Right lobe of liver (tissue), 6 donors: Measurements from ENCODE around the gene NKAIN1. TPM values are rescaled to one million over a fixed set of nuclear protein-coding genes. Genes with fewer than 3 reads are reported as not detected.

ENCODE experiments used
- ATAC-seq, 4 donors: fragments of 200-7000 bp; cut with Tn5 transposase; one replicate each; pipeline ENCODE4 v1.9.1; 2020; ENCODE audit warnings: mild to moderate bottlenecking in 4 of 4, moderate library complexity in 4 of 4
- DNase-seq, 3 donors: peaks; one replicate each; pipeline ENCODE4 v3.0.0-alpha.2; 2020
- H3K27ac ChIP-seq, 3 donors: fragments of 200-600 bp; one replicate each; pipeline ENCODE4 v1.8.0; 2022
- H3K27me3 ChIP-seq, 2 donors: fragments of 200-600 bp; one replicate each; pipeline ENCODE4 v1.8.0; 2022
- H3K36me3 ChIP-seq, 4 donors: fragments of 200-600 bp; sonication (generic) in 1 of 4; one replicate each; pipeline versions ENCODE4 v1.5.1 to v1.8.0; 2017 to 2022; ENCODE audit warnings: control low read depth in 1 of 4
- H3K4me1 ChIP-seq, 4 donors: fragments of 200-600 bp; sonication (generic) in 1 of 4; one replicate each; pipeline versions ENCODE4 v1.5.1 to v1.8.0; 2017 to 2022; ENCODE audit warnings: control low read depth in 1 of 4
- H3K4me3 ChIP-seq, 3 donors: fragments of 200-600 bp; one replicate each; pipeline ENCODE4 v1.8.0; 2022
- H3K9me3 ChIP-seq, 4 donors: fragments of 200-600 bp; sonication (generic) in 1 of 4; one replicate each; pipeline versions ENCODE4 v1.5.1 to v1.8.0; 2017 to 2022; ENCODE audit warnings: control low read depth in 1 of 4
- CTCF ChIP-seq, 4 donors: fragments of 200-600 bp in 3 of 4; fragments of 450-650 bp in 1 of 4; IDR thresholded peaks; one replicate each; pipeline versions ENCODE4 v1.5.1 to v1.8.0; 2016 to 2022; ENCODE audit warnings: antibody characterized with exemption in 4 of 4, mild to moderate bottlenecking in 2 of 4
- POLR2A ChIP-seq: fragments of 450-650 bp; IDR thresholded peaks from one replicate; pipeline ENCODE4 v1.6.1; 2017; ENCODE audit warnings: antibody characterized with exemption, mild to moderate bottlenecking
- WGBS: methylation state at CpG from one replicate; pipeline ENCODE4 v1.1.6; 2018; ENCODE audit warnings: low coverage, low lambda C conversion rate; ENCODE audit not compliant: insufficient coverage; ENCODE audit errors: missing lambda C conversion rate; 5-methylcytosine and 5-hydroxymethylcytosine counted together
- intact Hi-C, 2 donors: fragments of 100-400 bp; cut with DNase I; formaldehyde crosslinking; loops; one replicate each; pipeline versions ENCODE4 v1.11.2 to v1.14.1; 2022
- total RNA-seq, 6 experiments: library from RNA; depleted of rRNA in 2 of 6; stranded (reverse); fragments of >200 nt in 2 of 6; fragmentation: NEBNext Ultra II Directional in 3 of 6; extraction: Animal tissue kit (Norgen Biotek cat#: 25700) in 3 of 6; gene quantifications; one replicate each; pipeline versions ENCODE4 v1.1.0 to v1.2.4, GENCODE V29; 2016 to 2023
- donor health status: DM: no; HTN: yes; CAD: no.
- donor health status: DM: no; HTN: no; CAD: no.
- donor health status: DM: no; HTN: no; CAD: no.
- donor health status: DM: no; HTN: yes; CAD: no.
- donor health status: DM: no; HTN: yes; CAD: no.

The NKAIN1 gene
- total RNA-seq, 6 experiments from 2014 or later: not detected

- Histone ChIP-seq H3K9me3 (no peaks in the 10 kb centered on the region), H3K27me3 (no peaks in the 10 kb centered on the region), H3K4me3 (peak overlapping the region; percentile 22 to 69 (median 66)), H3K27ac (no peak overlapping the region), H3K36me3 (no peaks in the 10 kb centered on the region), H3K4me1 (no peaks in the 10 kb centered on the region)
- no peak for ATAC-seq
- no peak for DNase-seq
- intact Hi-C loops: no loop called here
- TF ChIP-seq POLR2A (no peak), CTCF (IDR thresholded peaks at IDR 0.05) (no peak)
- 81% methylated on average over 16 of the region's 19 CpGs for WGBS
Measured at GRCh38 chr1:31154000-31154631, 85.6 kb downstream of the NKAIN1 start.

GRCh38 chr1:31153423-31153822 lies 86.3 kb downstream of the NKAIN1 start:
- H3K4me3 ChIP-seq: no peak overlapping the region
- TF ChIP-seq CTCF (IDR thresholded peaks at IDR 0.05): no peak
- TF ChIP-seq POLR2A: no peak
- no peaks in the 10 kb centered on the region for H3K9me3 ChIP-seq
- no peaks in the 10 kb centered on the region for H3K36me3 ChIP-seq
- no peaks in the 10 kb centered on the region for H3K27me3 ChIP-seq
- intact Hi-C loops: no loop called here
- no peak for DNase-seq
- 94% methylated on average over 3 of the region's 3 CpGs for WGBS
- no peak for ATAC-seq
- no peaks in the 10 kb centered on the region for H3K4me1 ChIP-seq
- H3K27ac ChIP-seq: no peak overlapping the region

GRCh38 chr1:31152181-31152795 lies 87.4 kb downstream of the NKAIN1 start:
- intact Hi-C loops: no loop called here
- ATAC-seq: no peak
- TF ChIP-seq CTCF (IDR thresholded peaks at IDR 0.05) (no peak), POLR2A (no peak)
- no peak for DNase-seq
- no peaks in the 10 kb centered on the region for H3K9me3 ChIP-seq
- 27% methylated on average over 2 of the region's 8 CpGs for WGBS
- H3K4me3 ChIP-seq: no peak overlapping the region
- H3K27ac ChIP-seq: no peak overlapping the region
- no peaks in the 10 kb centered on the region for H3K4me1 ChIP-seq
- H3K36me3 ChIP-seq: no peaks in the 10 kb centered on the region
- no peaks in the 10 kb centered on the region for H3K27me3 ChIP-seq

- TF ChIP-seq POLR2A (no peak), CTCF (IDR thresholded peaks at IDR 0.05) (no peak)
- intact Hi-C loops: no loop called here
- 70% methylated on average over 2 of the region's 3 CpGs for WGBS
Measured at GRCh38 chr1:31151402-31151801, 88.3 kb downstream of the NKAIN1 start.

More at GRCh38 chr1:31151402-31151801, 88.3 kb downstream of the NKAIN1 start:
- H3K36me3 ChIP-seq: no peaks in the 10 kb centered on the region
- DNase-seq (no peak), ATAC-seq (no peak)
- H3K27ac ChIP-seq: no peak overlapping the region
- no peaks in the 10 kb centered on the region for H3K27me3 ChIP-seq
- H3K4me1 ChIP-seq: no peaks in the 10 kb centered on the region
- no peaks in the 10 kb centered on the region for H3K9me3 ChIP-seq
- H3K4me3 ChIP-seq: no peak overlapping the region
